Muscle of back (tissue), 11 donors: ENCODE results near the gene RAB18. TPM values are rescaled to one million over a fixed set of nuclear protein-coding genes. Genes with fewer than 3 reads are reported as not detected.
A peak's percentile ranks its signal among the peaks of the same experiment; 100 is the strongest.
"Not testable (repeated sequence)": the region's sequence is repeated elsewhere in the genome, so short reads cannot be mapped to it uniquely, and the experiment has no call there.

Source experiments
- DNase-seq, 3 donors: peaks; one replicate each; pipeline versions ENCODE4 v3.0.0 to v3.0.0-alpha.2; 2013
- polyA plus RNA-seq, 10 donors: library from polyadenylated mRNA; unstranded; fragments of 120-200 nt; gene quantifications; one replicate each; pipeline ENCODE4 v1.2.1, GENCODE V29; 2013; ENCODE audit not compliant: insufficient read length in 10 of 10

RAB18 gene
- polyA plus RNA-seq, 10 donors = 95.2 to 115 (median 108) TPM

GRCh38 chr10:27500886-27501285 lies 3.2 kb upstream of the RAB18 start:
- DNase-seq = no peak

- DNase-seq = no peak
Measured at GRCh38 chr10:27503498-27504006, 552 bp upstream of the RAB18 start.

GRCh38 chr10:27504808-27505460 lies 830 bp downstream of the RAB18 start:
- no peak for DNase-seq

GRCh38 chr10:27505537-27505936 lies 1.4 kb downstream of the RAB18 start:
- not testable (repeated sequence) for DNase-seq

GRCh38 chr10:27506280-27506679 lies 2.2 kb downstream of the RAB18 start:
- no peak for DNase-seq

- no peak for DNase-seq
Measured at GRCh38 chr10:27512548-27512947, 8.4 kb downstream of the RAB18 start.

GRCh38 chr10:27513451-27514191 lies 9.5 kb downstream of the RAB18 start:
- no peak for DNase-seq

- DNase-seq = no peak
Measured at GRCh38 chr10:27514243-27514642, 10.1 kb downstream of the RAB18 start.

GRCh38 chr10:27518261-27518660 lies 14.2 kb downstream of the RAB18 start:
- no peak for DNase-seq

- DNase-seq = peak in 2 of 3 donors; percentile 55 to 62
Measured at GRCh38 chr10:27525819-27526218, 21.7 kb downstream of the RAB18 start.

GRCh38 chr10:27526242-27526641 lies 22.1 kb downstream of the RAB18 start:
- DNase-seq = no peak

GRCh38 chr10:27527666-27528295 lies 23.7 kb downstream of the RAB18 start:
- DNase-seq = peak in 2 of 3 donors; percentile 30 to 64

GRCh38 chr10:27529010-27529783 lies 25.1 kb downstream of the RAB18 start:
- DNase-seq = no peak

- no peak for DNase-seq
Measured at GRCh38 chr10:27530477-27530876, 26.4 kb downstream of the RAB18 start.

GRCh38 chr10:27531336-27531847 lies 27.3 kb downstream of the RAB18 start:
- no peak for DNase-seq

- no peak for DNase-seq
Measured at GRCh38 chr10:27534161-27534700, 30.1 kb downstream of the RAB18 start.

- DNase-seq = no peak
Measured at GRCh38 chr10:27535317-27535716, 31.2 kb downstream of the RAB18 start.

GRCh38 chr10:27536437-27536836 lies 32.3 kb downstream of the RAB18 start:
- no peak for DNase-seq

- DNase-seq = no peak
Measured at GRCh38 chr10:27537166-27537565, 33.1 kb downstream of the RAB18 start.

GRCh38 chr10:27537787-27538186 lies 33.7 kb downstream of the RAB18 start:
- DNase-seq = no peak

- no peak for DNase-seq
Measured at GRCh38 chr10:27540672-27541071, 36.6 kb downstream of the RAB18 start.
